PFSK-1 (cell line): ENCODE data around the gene LSAMP.

Source experiments
- FOXP2 ChIP-seq: optimal IDR thresholded peaks from 2 replicates; pipeline ENCODE3; 2011; ENCODE audit warnings: borderline replicate concordance, control low read depth, inconsistent platforms; ENCODE audit not compliant: insufficient read depth; ENCODE audit errors: extremely low read length, extremely low read depth
- POLR2AphosphoS5 ChIP-seq: IDR thresholded peaks from 2 replicates; pipeline ENCODE4 v1.6.1; 2012; ENCODE audit warnings: low read depth, mild to moderate bottlenecking, control low read depth, low read length, moderate library complexity
- SIN3A ChIP-seq: IDR thresholded peaks from 2 replicates; pipeline ENCODE4 v1.6.1; 2012; ENCODE audit warnings: mild to moderate bottlenecking, low read length, moderate library complexity, borderline replicate concordance; ENCODE audit not compliant: insufficient read depth
- TAF1 ChIP-seq: IDR thresholded peaks from 2 replicates; pipeline ENCODE4 v1.6.1; 2012; ENCODE audit warnings: low read length, control low read depth, borderline replicate concordance; ENCODE audit not compliant: insufficient read depth
- TF ChIP-seq, protein P1 (sequence below), 2 experiments: IDR thresholded peaks; 2 replicates each; pipeline versions ENCODE4 v1.6.1 to v1.8.0; 2011 to 2012; ENCODE audit warnings: low read depth in 2 of 2, low read length in 2 of 2, control low read depth in 1 of 2, inconsistent platforms in 1 of 2, mild to moderate bottlenecking in 1 of 2, moderate library complexity in 1 of 2; ENCODE audit not compliant: insufficient read depth in 1 of 2

The LSAMP gene

DNA sequence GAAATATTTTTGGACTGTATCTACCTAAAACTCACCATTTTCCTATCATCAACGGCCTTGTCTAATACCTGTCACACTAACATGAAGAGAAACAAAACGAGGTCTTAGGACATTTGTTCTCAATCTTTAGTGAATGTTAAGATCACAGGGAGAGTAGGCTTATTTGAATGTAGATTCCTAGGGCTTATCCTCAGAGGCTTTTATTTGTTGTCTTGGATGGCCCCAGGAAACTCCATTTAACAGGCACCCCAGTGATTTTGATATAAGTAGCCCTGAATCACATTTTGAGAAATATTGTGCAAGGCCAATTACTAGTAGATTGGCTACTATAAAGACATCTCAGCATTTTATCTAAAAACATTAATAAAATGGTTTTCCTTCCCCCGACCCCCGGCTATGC is 454.6 kb downstream of the LSAMP start:
- TF ChIP-seq SIN3A (no peak), POLR2AphosphoS5 (no peak), TAF1 (no peak), FOXP2 (no peak)
- TF ChIP-seq, protein P1, sequence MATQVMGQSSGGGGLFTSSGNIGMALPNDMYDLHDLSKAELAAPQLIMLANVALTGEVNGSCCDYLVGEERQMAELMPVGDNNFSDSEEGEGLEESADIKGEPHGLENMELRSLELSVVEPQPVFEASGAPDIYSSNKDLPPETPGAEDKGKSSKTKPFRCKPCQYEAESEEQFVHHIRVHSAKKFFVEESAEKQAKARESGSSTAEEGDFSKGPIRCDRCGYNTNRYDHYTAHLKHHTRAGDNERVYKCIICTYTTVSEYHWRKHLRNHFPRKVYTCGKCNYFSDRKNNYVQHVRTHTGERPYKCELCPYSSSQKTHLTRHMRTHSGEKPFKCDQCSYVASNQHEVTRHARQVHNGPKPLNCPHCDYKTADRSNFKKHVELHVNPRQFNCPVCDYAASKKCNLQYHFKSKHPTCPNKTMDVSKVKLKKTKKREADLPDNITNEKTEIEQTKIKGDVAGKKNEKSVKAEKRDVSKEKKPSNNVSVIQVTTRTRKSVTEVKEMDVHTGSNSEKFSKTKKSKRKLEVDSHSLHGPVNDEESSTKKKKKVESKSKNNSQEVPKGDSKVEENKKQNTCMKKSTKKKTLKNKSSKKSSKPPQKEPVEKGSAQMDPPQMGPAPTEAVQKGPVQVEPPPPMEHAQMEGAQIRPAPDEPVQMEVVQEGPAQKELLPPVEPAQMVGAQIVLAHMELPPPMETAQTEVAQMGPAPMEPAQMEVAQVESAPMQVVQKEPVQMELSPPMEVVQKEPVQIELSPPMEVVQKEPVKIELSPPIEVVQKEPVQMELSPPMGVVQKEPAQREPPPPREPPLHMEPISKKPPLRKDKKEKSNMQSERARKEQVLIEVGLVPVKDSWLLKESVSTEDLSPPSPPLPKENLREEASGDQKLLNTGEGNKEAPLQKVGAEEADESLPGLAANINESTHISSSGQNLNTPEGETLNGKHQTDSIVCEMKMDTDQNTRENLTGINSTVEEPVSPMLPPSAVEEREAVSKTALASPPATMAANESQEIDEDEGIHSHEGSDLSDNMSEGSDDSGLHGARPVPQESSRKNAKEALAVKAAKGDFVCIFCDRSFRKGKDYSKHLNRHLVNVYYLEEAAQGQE (IDR thresholded peaks at IDR 0.05; ENCODE audit: insufficient read depth in 1 of 2, low read depth in 2 of 2, low read length in 2 of 2) = no peak

DNA sequence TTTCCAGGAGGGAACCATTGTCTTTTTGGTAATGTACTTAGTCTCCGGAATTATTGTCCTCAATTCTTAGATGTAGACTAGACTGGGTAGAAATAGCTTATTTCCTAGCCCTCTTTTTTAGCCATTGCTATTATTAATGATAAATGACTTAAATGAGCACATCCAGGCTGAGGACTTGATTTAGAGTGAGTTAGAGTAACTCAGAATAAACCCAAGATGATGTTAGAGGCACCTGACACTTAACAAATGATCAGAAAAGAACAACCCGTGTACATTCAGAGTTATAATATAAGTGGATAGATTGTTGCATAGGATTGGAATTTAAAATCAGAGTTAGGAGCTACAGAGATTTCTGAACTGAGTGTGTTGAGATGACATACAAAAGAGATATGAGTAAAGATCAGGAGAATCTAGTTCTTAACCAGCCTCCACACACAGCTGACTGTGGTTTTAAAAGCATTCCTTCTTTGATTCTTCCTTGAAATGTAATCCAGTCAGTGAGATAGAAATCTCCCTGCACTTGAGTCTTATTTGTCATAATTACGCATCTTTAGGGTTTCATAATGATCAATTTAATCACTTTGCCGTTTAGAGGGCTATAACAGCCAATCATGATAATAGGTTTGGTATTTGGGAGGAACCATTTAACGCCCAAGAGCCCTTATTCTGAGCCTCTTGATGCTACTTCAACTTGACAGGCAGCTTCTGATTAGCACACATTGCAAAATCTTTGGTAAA is 455.4 kb downstream of the LSAMP start:
- TF ChIP-seq POLR2AphosphoS5 (no peak), SIN3A (no peak), TAF1 (no peak)
- TF ChIP-seq, protein P1 (IDR thresholded peaks at IDR 0.05; ENCODE audit: insufficient read depth in 1 of 2, low read depth in 2 of 2, low read length in 2 of 2) = no peak

DNA sequence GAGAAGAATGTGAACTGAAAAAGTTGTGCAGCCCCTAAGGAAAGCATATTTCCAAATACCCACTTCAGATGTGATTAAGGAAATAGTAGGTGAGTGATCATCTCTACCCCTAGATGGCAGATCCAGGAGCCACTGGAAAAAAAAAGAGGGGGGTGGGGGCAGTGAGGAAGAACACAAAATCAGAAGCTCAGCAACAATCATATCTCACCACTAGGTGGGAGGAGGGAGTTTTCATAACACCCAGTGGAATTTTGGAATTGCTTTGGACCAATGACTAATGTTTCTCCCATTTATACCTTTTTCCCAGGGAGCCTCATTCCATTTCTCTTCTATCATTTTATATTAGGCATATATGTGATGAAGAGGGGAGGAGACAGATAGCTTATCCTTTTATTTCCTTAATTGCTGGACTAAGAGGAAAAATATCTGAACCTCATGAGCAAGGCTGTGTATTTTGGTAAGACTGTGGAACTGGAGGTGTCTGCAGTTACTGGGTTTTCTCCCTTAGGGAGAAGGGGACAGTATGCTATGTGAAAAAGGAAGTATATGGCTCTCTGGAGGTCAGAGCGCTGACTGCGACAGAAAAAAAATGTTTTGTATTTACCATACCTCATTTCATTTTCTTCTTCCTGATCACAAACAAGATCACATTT is 458.6 kb downstream of the LSAMP start:
- TF ChIP-seq FOXP2 (no peak), SIN3A (no peak), POLR2AphosphoS5 (no peak), TAF1 (no peak)
- TF ChIP-seq, protein P1 (IDR thresholded peaks at IDR 0.05; ENCODE audit: insufficient read depth in 1 of 2, low read depth in 2 of 2, low read length in 2 of 2) = no peak

DNA sequence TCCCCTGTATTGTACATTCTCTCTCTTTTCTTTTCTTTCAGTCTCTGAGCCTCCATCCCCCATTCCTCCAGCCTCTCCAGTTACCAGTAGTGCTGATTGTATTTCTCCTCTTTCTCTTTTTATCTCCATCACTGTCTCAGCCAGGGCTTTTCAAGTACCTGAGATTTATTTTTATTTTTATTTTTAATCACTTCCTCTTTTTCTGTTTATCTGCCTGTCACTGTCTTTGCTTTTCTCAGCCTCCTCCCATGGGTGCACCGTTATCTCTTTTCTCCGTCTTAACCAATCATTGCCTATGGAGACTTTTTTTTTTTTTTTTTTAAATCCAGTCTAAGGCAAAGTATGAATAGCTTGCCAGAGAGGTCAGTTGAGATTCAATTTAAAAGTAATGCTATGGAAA is 462.7 kb downstream of the LSAMP start:
- no peak for TF ChIP-seq FOXP2
- TF ChIP-seq, protein P1 (IDR thresholded peaks at IDR 0.05; ENCODE audit: insufficient read depth in 1 of 2, low read depth in 2 of 2, low read length in 2 of 2) = no peak
- TF ChIP-seq POLR2AphosphoS5 = no peak
- no peak for TF ChIP-seq SIN3A
- TF ChIP-seq TAF1 = no peak

DNA sequence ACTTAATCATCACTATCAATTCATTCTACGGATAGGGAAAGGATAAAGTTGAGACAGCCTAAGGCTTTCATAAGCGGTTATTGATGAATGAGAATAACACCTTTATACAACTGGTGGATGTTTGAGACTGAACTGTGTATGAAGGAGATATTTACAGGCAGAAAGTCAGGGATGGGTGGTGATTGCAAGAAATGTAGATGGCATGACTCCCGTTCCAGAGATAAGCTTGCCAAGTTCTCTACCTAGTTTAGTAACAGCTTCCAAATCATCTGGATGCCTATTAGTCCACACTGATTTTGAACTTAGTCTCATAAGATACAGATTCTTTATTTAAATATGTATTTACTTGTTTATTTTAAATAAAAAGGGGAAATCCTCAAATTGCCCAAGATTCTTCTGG is 463.2 kb downstream of the LSAMP start:
- TF ChIP-seq, protein P1 (IDR thresholded peaks at IDR 0.05; ENCODE audit: insufficient read depth in 1 of 2, low read depth in 2 of 2, low read length in 2 of 2) = no peak
- no peak for TF ChIP-seq POLR2AphosphoS5
- no peak for TF ChIP-seq SIN3A
- no peak for TF ChIP-seq TAF1
- TF ChIP-seq FOXP2 = no peak
